Spleen (tissue), 7 donors: ENCODE measurements around the gene PPP2R5E.

Source experiments
- CTCF ChIP-seq, 11 experiments: fragments of 200-600 bp in 7 of 11; fragments of 450-650 bp in 4 of 11; sonication (generic) in 4 of 11; IDR thresholded peaks in 8 of 11; conservative IDR thresholded peaks in 3 of 11; 1 replicate in 7 of 11; 2 replicates in 4 of 11; pipeline versions ENCODE4 v1.4.0 to v1.8.0; 2016 to 2021; ENCODE audit warnings: antibody characterized with exemption in 11 of 11, inconsistent platforms in 4 of 11, mild to moderate bottlenecking in 1 of 11
- POLR2A ChIP-seq, 3 donors: fragments of 450-650 bp; IDR thresholded peaks; one replicate each; pipeline ENCODE4 v1.5.1; 2017; ENCODE audit warnings: antibody characterized with exemption in 3 of 3, mild to moderate bottlenecking in 1 of 3
- POLR2AphosphoS5 ChIP-seq, 3 donors: sonication (generic); formaldehyde crosslinking; IDR thresholded peaks; one replicate each; pipeline ENCODE4 v1.5.1; 2017; ENCODE audit warnings: antibody characterized with exemption in 3 of 3
- donor health status: DM: no; HTN: no; CAD: no; lungs with moderate emphysema.
- donor health status: DM: no; HTN: no; CAD: no.
- donor health status: DM: no; HTN: no; CAD: no.

- TF ChIP-seq CTCF (IDR thresholded peaks at IDR 0.05 in 8 of 11, conservative IDR thresholded peaks at IDR 0.05 in 3 of 11) (no peak), POLR2A (IDR thresholded peaks at IDR 0.05) (no peak), POLR2AphosphoS5 (IDR thresholded peaks at IDR 0.05) (no peak)
Observed at GRCh38 chr14:63431466-63431865, 111.7 kb downstream of the PPP2R5E start.
